NCI-H82 treated with DMSO at 0.1 percent for 48 hours (cell line): ENCODE results near the gene SPIC.

Experiments
- DNase-seq: peaks from one replicate; lab custom pipeline; 2025; ENCODE audit not compliant: unreplicated experiment; lab: John Stamatoyannopoulos, UW

Gene SPIC

DNA sequence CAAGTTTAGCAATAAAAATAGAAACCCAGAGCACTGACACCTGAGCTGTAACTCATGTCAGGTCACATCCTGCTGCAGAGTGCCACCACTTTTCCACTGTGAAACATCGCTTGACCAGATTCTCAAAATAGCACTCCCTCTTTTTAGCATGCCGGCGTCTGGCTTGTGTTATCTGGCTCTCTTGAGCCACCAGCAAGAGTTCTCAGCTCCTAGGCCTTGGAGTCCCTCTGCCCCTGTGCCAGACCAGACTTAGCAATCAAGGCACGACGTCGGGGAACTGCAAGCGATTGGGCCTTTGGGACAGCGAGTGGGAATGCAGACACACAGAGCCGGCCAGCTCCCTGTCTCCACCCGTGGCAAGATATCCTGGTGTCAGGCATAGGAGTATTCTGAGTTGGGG is 52.5 kb downstream of the SPIC start:
- no peak for DNase-seq

DNA sequence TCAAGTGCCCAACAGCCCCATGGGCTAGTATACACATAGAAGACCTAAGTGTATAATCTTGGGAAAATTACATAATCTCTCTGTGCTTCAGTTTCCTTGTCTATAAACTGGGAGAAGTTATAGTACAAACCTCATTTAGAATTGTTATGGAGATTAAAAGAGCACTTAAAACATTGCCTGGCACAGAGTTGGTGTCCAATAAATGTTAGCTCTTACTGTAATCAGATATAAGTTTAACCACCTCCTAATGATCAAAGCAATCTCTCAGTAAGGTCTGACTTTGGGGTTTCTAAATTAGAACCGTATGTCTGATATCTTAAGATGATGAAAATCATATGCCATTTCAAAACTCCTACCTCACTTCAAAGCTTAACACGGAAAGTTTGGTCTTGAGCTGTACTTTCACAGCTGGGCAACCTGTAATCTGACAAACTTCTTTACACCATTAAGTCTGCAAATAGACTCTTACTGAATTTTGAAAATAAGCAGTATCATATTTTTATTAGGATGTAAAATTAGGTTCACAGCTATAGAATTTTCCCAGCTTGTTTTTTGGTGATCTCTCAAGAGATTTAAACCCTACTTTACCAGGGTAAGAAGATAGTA is 61.0 kb downstream of the SPIC start:
- DNase-seq = no peak
